ENCODE measurements around the gene TNFSF10. TPM values are rescaled to one million over a fixed set of nuclear protein-coding genes. Genes with fewer than 3 reads are reported as not detected.

TNFSF10 gene
- total and polyA plus RNA-seq, 8 donors = 32.8 to 95.2 (median 45.7) TPM

- no peak overlapping the region for H3K27ac ChIP-seq
- no peak overlapping the region for H3K4me3 ChIP-seq
- DNase-seq = no peak
- H3K9me3 ChIP-seq = no peaks in the 10 kb centered on the region
- H3K36me3 ChIP-seq = no peaks in the 10 kb centered on the region
- no peak for TF ChIP-seq CTCF (IDR thresholded peaks at IDR 0.05)
- ATAC-seq = peak; percentile 63
- H3K27me3 ChIP-seq = no peaks in the 10 kb centered on the region
- intact Hi-C loops (cut with DNase I) = no loop called here
- H3K4me1 ChIP-seq = no peaks in the 10 kb centered on the region
These were observed 55.9 kb downstream of the TNFSF10 start for GRCh38 chr3:172467170-172467824.

- Histone ChIP-seq H3K4me3 (no peak overlapping the region), H3K27ac (no peak overlapping the region), H3K9me3 (no peaks in the 10 kb centered on the region), H3K4me1 (no peaks in the 10 kb centered on the region), H3K36me3 (no peaks in the 10 kb centered on the region), H3K27me3 (no peaks in the 10 kb centered on the region)
- TF ChIP-seq CTCF (IDR thresholded peaks at IDR 0.05) = no peak
- DNase-seq (no peak), ATAC-seq (no peak)
- intact Hi-C loops (cut with DNase I) = no loop called here
These were observed 56.6 kb downstream of the TNFSF10 start for GRCh38 chr3:172466553-172467130.

- Histone ChIP-seq H3K4me1 (no peaks in the 10 kb centered on the region), H3K9me3 (no peaks in the 10 kb centered on the region), H3K36me3 (no peaks in the 10 kb centered on the region), H3K27ac (no peak overlapping the region), H3K27me3 (no peaks in the 10 kb centered on the region), H3K4me3 (no peak overlapping the region)
- no peak for TF ChIP-seq CTCF (IDR thresholded peaks at IDR 0.05)
- ATAC-seq (no peak), DNase-seq (no peak)
- intact Hi-C loops (cut with DNase I) = no loop called here
These were observed 57.9 kb downstream of the TNFSF10 start for GRCh38 chr3:172465281-172465680.

GRCh38 chr3:172464306-172464705 is 58.9 kb downstream of the TNFSF10 start:
- intact Hi-C loops (cut with DNase I) = no loop called here
- Histone ChIP-seq H3K27ac (no peak overlapping the region), H3K27me3 (no peaks in the 10 kb centered on the region), H3K9me3 (no peaks in the 10 kb centered on the region), H3K4me1 (no peaks in the 10 kb centered on the region), H3K36me3 (no peaks in the 10 kb centered on the region), H3K4me3 (no peak overlapping the region)
- ATAC-seq (no peak), DNase-seq (no peak)
- no peak for TF ChIP-seq CTCF (IDR thresholded peaks at IDR 0.05)

- Histone ChIP-seq H3K27me3 (no peaks in the 10 kb centered on the region), H3K36me3 (no peaks in the 10 kb centered on the region), H3K9me3 (no peaks in the 10 kb centered on the region), H3K4me3 (no peak overlapping the region), H3K27ac (no peak overlapping the region), H3K4me1 (no peaks in the 10 kb centered on the region)
- no peak for DNase-seq
- peak; percentile 85 for ATAC-seq
- peak; percentile 88 to 93 for TF ChIP-seq CTCF (IDR thresholded peaks at IDR 0.05)
- intact Hi-C loops (cut with DNase I) = no loop called here
These were observed 61.6 kb downstream of the TNFSF10 start for GRCh38 chr3:172461530-172462138.

Measured in left lung (tissue), 10 donors.